GM18517 (cell line): Measurements from ENCODE around the gene GPANK1.

ENCODE experiments used
- ATAC-seq: cut with Tn5 transposase; IDR thresholded peaks from one replicate; pipeline ENCODE4 v1.9.1; 2021; ENCODE audit warnings: mild to moderate bottlenecking, moderate library complexity; ENCODE audit not compliant: unreplicated experiment

GPANK1 gene

GRCh38 chr6:31663961-31664789 lies 622 bp downstream of the GPANK1 start:
- no peak for ATAC-seq

- no peak for ATAC-seq
Observed at GRCh38 chr6:31663126-31663960, 1.5 kb downstream of the GPANK1 start.

- ATAC-seq = no peak
Observed at GRCh38 chr6:31662124-31662723, 2.6 kb downstream of the GPANK1 start.

- ATAC-seq = no peak
Observed at GRCh38 chr6:31661262-31662123, 3.3 kb downstream of the GPANK1 start.

GRCh38 chr6:31660381-31661261 lies 4.2 kb downstream of the GPANK1 start, which contains the start of gene C6orf47:
Gene C6orf47, minus strand, starts transcription at chr6:31660778. Its CDS starts 831 bp downstream, at chr6:31659947.
- no peak for ATAC-seq

GRCh38 chr6:31659649-31660380 lies 5.0 kb downstream of the GPANK1 start:
- ATAC-seq = no peak

- no peak for ATAC-seq
Observed at GRCh38 chr6:31658983-31659648, 5.7 kb downstream of the GPANK1 start.

- ATAC-seq = no peak
Observed at GRCh38 chr6:31658158-31658688, 6.6 kb downstream of the GPANK1 start.

- no peak for ATAC-seq
Observed at GRCh38 chr6:31657406-31658157, 7.2 kb downstream of the GPANK1 start.

GRCh38 chr6:31655349-31656237 lies 9.2 kb downstream of the GPANK1 start, which contains the start of gene APOM:
Gene APOM, plus strand, starts transcription at chr6:31655894. Its CDS starts 73 bp downstream, at chr6:31655967.
- ATAC-seq = no peak

GRCh38 chr6:31654574-31655348 lies 10.0 kb downstream of the GPANK1 start:
- no peak for ATAC-seq

GRCh38 chr6:31652925-31653724 lies 11.7 kb downstream of the GPANK1 start:
- ATAC-seq = peak; percentile 62

GRCh38 chr6:31651602-31652191 lies 13.1 kb downstream of the GPANK1 start:
- peak; percentile 25 for ATAC-seq

- no peak for ATAC-seq
Observed at GRCh38 chr6:31645325-31645724, 19.5 kb downstream of the GPANK1 start.
